ENCODE measurements around the gene ATG4D.
"Not testable (repeated sequence)": the region's sequence is repeated elsewhere in the genome, so short reads cannot be mapped to it uniquely, and the experiment has no call there.

- not testable (repeated sequence) for TF ChIP-seq POLR2AphosphoS5, CTCF, POLR2A, EP300 (IDR thresholded peaks at IDR 0.05)
Measured at GRCh38 chr19:10551006-10551405, 7.3 kb downstream of the ATG4D start.

Measured in gastroesophageal sphincter (tissue), 3 donors.